DND-41 (cell line): ENCODE measurements around the gene CCDC117.
"Not testable (repeated sequence)": the region's sequence is repeated elsewhere in the genome, so short reads cannot be mapped to it uniquely, and the experiment has no call there.

ENCODE experiments used
- ATAC-seq: fragments of 200-7000 bp; cut with Tn5 transposase; 3 replicates; pipeline ENCODE4 v1.9.1; 2021; ENCODE audit warnings: low read depth; ENCODE audit not compliant: insufficient read depth
- DNase-seq: peaks from one replicate; pipeline ENCODE4 v3.0.0-alpha.2; 2020
- H2AFZ ChIP-seq: 2 replicates; pipeline ENCODE4 v1.6.0; 2012; ENCODE audit warnings: low read depth, low read length
- H3K27ac ChIP-seq: 2 replicates; pipeline ENCODE4 v1.5.1; 2012; ENCODE audit warnings: low read length, inconsistent platforms
- H3K27me3 ChIP-seq: fragments of 200-600 bp; sonication (generic); 2 replicates; pipeline ENCODE4 v1.6.0; 2012; ENCODE audit warnings: low read length, mild to moderate bottlenecking, inconsistent platforms; ENCODE audit not compliant: insufficient read depth, poor library complexity
- H3K36me3 ChIP-seq: 2 replicates; pipeline ENCODE4 v1.5.1; 2012; ENCODE audit warnings: low read length, inconsistent platforms; ENCODE audit not compliant: insufficient read depth
- H3K4me1 ChIP-seq: 2 replicates; pipeline ENCODE4 v1.5.1; 2012; ENCODE audit warnings: mild to moderate bottlenecking, low read length; ENCODE audit not compliant: insufficient read depth
- H3K4me2 ChIP-seq: 2 replicates; pipeline ENCODE4 v1.6.0; 2012; ENCODE audit warnings: mild to moderate bottlenecking, moderate library complexity, low read length, inconsistent platforms; ENCODE audit not compliant: insufficient read depth
- H3K4me3 ChIP-seq, 2 experiments: fragments of 200-600 bp in 1 of 2; shearing (Covaris generic) in 1 of 2; 2 replicates each; pipeline ENCODE4 v1.5.1; 2012 to 2016; ENCODE audit warnings: inconsistent platforms in 2 of 2, low read length in 2 of 2, mild to moderate bottlenecking in 2 of 2, low read depth in 1 of 2, moderate library complexity in 1 of 2
- H3K79me2 ChIP-seq: 2 replicates; pipeline ENCODE4 v1.6.0; 2012; ENCODE audit warnings: low read length, inconsistent platforms; ENCODE audit not compliant: insufficient read depth
- H3K9ac ChIP-seq: 2 replicates; pipeline ENCODE4 v1.6.0; 2012; ENCODE audit warnings: low read depth, mild to moderate bottlenecking, inconsistent platforms, low read length, moderate library complexity
- H3K9me3 ChIP-seq: 2 replicates; pipeline ENCODE4 v1.5.1; 2012; ENCODE audit warnings: low read length, moderate library complexity, mild to moderate bottlenecking, inconsistent platforms; ENCODE audit not compliant: insufficient read depth, severe bottlenecking
- H4K20me1 ChIP-seq: 2 replicates; pipeline ENCODE4 v1.6.0; 2012; ENCODE audit warnings: low read length; ENCODE audit not compliant: insufficient read depth
- EZH2 ChIP-seq: IDR thresholded peaks from 3 replicates; pipeline ENCODE4 v1.6.1; 2012; ENCODE audit warnings: borderline replicate concordance, low read depth, mild to moderate bottlenecking, moderate library complexity, low read length, inconsistent platforms; ENCODE audit not compliant: severe bottlenecking
- TF ChIP-seq, protein P1 (sequence below): IDR thresholded peaks from 2 replicates; pipeline ENCODE4 v1.5.1; 2012; ENCODE audit warnings: borderline replicate concordance, low read length, moderate library complexity, mild to moderate bottlenecking; ENCODE audit not compliant: poor library complexity, severe bottlenecking; ENCODE audit errors: extremely low read depth

Gene CCDC117

DNA sequence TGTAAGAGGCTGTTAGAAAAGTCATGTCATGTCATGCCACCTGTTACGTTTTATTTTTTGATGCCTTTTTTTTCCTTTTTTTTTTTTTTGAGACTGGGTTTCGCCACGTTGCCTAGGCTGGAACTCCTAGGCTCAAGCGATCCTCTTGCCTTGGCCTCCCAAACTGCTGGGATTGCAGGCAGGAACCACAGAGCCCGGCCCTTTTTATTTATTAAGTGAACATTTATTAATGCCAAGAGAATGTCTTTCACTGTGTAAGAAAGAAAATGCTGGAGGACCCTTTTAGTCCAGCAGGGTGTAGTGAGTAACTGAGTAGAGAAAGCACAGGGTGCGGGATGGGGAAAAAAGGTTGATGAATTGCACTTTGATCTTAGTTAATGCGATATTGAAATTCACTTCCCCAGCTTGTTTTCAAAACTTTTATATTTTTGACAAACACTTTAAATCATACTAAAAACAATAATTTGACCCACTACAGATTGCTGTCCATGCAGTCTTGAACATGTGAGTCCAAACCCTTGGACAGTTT is 30.2 kb downstream of the CCDC117 start:
- peak; percentile 63 for DNase-seq
- H4K20me1 ChIP-seq, result peaks cover 14% of the 10 kb centered on the region
- peaks cover 26% of the 10 kb centered on the region for H3K36me3 ChIP-seq
- H3K4me3 ChIP-seq, result peak overlapping the region in 1 of 2 experiments; percentile 65; a peak in 2 of 4 replicates
- H3K27me3 ChIP-seq, result no peaks in the 10 kb centered on the region
- H3K4me2 ChIP-seq, result peak overlapping the region; percentile 64
- H3K9ac ChIP-seq, result peak overlapping the region; percentile 98
- no peaks in the 10 kb centered on the region for H3K9me3 ChIP-seq
- TF ChIP-seq, protein P1, sequence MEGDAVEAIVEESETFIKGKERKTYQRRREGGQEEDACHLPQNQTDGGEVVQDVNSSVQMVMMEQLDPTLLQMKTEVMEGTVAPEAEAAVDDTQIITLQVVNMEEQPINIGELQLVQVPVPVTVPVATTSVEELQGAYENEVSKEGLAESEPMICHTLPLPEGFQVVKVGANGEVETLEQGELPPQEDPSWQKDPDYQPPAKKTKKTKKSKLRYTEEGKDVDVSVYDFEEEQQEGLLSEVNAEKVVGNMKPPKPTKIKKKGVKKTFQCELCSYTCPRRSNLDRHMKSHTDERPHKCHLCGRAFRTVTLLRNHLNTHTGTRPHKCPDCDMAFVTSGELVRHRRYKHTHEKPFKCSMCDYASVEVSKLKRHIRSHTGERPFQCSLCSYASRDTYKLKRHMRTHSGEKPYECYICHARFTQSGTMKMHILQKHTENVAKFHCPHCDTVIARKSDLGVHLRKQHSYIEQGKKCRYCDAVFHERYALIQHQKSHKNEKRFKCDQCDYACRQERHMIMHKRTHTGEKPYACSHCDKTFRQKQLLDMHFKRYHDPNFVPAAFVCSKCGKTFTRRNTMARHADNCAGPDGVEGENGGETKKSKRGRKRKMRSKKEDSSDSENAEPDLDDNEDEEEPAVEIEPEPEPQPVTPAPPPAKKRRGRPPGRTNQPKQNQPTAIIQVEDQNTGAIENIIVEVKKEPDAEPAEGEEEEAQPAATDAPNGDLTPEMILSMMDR, result peak; percentile 69
- TF ChIP-seq EZH2, result no peak
- peaks cover 87% of the 10 kb centered on the region for H3K79me2 ChIP-seq
- peak overlapping the region; percentile 99 for H3K27ac ChIP-seq
- no peak overlapping the region for H2AFZ ChIP-seq
- peak; percentile 23 for ATAC-seq
- H3K4me1 ChIP-seq, result peaks cover 60% of the 10 kb centered on the region

- H3K9me3 ChIP-seq, H3K4me2 ChIP-seq, H4K20me1 ChIP-seq, DNase-seq, H3K27me3 ChIP-seq, H2AFZ ChIP-seq, H3K9ac ChIP-seq, H3K4me3 ChIP-seq, ATAC-seq, H3K36me3 ChIP-seq: not testable (repeated sequence)
- Histone ChIP-seq H3K79me2 (peaks cover 82% of the 10 kb centered on the region), H3K27ac (peak overlapping the region; percentile 99), H3K4me1 (peaks cover 83% of the 10 kb centered on the region)
These were observed 32.9 kb downstream of the CCDC117 start for GRCh38 chr22:28805426-28805825.

DNA sequence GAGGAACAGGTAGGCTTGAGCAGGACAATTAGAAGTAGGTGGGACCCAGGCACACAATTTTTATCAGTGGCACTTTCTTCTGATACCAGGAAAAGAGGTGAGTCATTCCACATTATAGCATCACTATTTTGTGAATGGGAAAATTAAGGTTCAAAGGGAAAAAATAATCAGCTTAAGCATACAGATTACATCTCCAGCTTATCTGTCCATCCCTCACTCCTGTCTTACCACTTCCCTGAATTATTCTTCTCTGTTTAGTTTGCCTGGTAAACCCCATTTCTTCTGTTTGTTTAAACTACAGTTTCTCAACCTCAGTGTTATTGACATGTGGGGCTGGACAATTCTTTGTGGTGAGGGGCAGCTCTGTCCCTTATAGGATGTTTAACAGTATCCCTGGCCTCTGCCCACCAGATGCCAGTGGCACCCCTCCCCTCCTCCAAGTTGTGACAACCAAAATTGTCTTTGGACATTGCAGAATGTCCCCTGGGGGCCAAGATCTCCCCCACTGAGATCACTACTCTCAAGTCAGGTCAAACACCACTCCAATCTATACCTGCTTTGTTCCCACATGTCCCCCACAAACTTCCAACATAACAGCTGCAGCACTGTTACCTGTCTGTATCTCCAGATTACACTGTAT is 36.3 kb downstream of the CCDC117 start:
- Histone ChIP-seq H3K9ac (peak overlapping the region; percentile 65), H3K4me2 (peak overlapping the region; percentile 55; the same call in 1 of the 2 replicates), H2AFZ (no peak overlapping the region), H3K27me3 (no peaks in the 10 kb centered on the region), H3K36me3 (peaks cover 3% of the 10 kb centered on the region), H3K79me2 (peaks cover 65% of the 10 kb centered on the region), H3K4me1 (peaks cover 92% of the 10 kb centered on the region), H3K9me3 (no peaks in the 10 kb centered on the region), H3K27ac (peak overlapping the region; percentile 99), H3K4me3 (no peak overlapping the region; a peak in 1 of 4 replicates), H4K20me1 (no peaks in the 10 kb centered on the region)
- DNase-seq (peak; percentile 11), ATAC-seq (no peak)
- TF ChIP-seq, protein P1, result no peak
- no peak for TF ChIP-seq EZH2

DNA sequence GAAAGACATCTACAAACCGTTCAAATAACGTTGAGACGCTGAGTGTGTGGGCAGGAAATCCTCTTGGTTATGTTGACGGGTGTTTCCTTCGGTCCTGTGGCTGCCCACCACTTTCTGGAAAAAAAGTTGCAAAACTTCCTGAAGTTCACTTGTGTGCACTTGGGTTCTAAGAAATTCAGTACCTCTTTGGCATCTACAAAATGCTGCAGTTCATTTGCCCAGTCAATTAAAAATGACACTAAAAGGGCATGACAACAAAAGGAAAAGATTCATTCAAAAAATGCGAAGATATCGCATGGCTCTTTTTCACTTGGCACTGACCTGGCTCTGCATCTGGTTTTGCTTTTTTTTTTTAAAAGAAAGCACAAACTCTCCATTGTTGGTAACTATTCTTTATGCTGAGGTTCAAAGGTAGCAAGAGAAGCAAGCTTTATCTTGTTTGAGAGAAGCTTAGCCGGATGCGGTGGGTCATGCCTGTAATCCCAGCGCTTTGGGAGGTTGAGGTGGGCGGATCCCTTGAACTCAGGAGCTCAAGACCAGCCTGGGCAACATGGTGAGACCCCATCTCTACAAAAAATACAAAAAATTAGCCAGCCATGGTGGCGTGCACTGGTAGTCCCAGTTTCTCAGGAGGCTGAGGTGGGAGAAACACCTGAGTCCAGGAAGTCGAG is 38.5 kb downstream of the CCDC117 start:
- peaks cover 96% of the 10 kb centered on the region for H3K4me1 ChIP-seq
- H4K20me1 ChIP-seq, result no peaks in the 10 kb centered on the region
- DNase-seq, result peak; percentile 91
- H3K36me3 ChIP-seq, result peaks cover 3% of the 10 kb centered on the region
- H3K79me2 ChIP-seq, result peaks cover 70% of the 10 kb centered on the region
- no peak overlapping the region for H2AFZ ChIP-seq
- peak overlapping the region; percentile 99 for H3K27ac ChIP-seq
- H3K4me3 ChIP-seq, result peak overlapping the region in 1 of 2 experiments; percentile 40; a peak in 2 of 4 replicates
- peak overlapping the region; percentile 65 for H3K9ac ChIP-seq
- peak; percentile 58 for ATAC-seq
- no peak for TF ChIP-seq EZH2
- TF ChIP-seq, protein P1, result no peak
- H3K9me3 ChIP-seq, result no peaks in the 10 kb centered on the region
- peak overlapping the region; percentile 55 for H3K4me2 ChIP-seq
- H3K27me3 ChIP-seq, result no peaks in the 10 kb centered on the region
